GM19193 (cell line): ENCODE measurements around the gene HACD2.

Experiments
- POLR2A ChIP-seq: IDR thresholded peaks from 4 replicates; pipeline ENCODE4 v1.6.1; 2011; ENCODE audit not compliant: insufficient read depth, insufficient read length; ENCODE audit errors: extremely low read depth

The HACD2 gene

DNA sequence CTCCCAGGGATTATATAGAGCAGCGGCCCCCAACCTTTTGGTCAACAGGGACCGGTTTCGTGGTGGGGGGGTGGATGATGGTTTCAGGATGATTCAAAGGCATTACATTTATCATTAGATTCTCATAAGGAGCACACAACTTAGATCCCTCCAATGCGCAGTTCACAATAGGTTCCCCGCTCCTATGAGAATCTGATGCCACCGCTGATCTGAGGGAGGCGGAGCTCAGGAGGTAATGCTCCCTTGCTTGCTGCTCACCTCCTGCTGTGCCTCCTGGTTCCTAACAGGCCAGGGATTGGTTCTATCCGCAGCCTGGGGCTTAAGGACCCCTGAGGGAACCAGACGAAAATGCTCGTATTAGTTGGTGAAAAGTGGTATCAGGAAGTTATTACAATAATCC lies 1.3 kb upstream of the HACD2 start:
- peak; percentile 17 for TF ChIP-seq POLR2A

DNA sequence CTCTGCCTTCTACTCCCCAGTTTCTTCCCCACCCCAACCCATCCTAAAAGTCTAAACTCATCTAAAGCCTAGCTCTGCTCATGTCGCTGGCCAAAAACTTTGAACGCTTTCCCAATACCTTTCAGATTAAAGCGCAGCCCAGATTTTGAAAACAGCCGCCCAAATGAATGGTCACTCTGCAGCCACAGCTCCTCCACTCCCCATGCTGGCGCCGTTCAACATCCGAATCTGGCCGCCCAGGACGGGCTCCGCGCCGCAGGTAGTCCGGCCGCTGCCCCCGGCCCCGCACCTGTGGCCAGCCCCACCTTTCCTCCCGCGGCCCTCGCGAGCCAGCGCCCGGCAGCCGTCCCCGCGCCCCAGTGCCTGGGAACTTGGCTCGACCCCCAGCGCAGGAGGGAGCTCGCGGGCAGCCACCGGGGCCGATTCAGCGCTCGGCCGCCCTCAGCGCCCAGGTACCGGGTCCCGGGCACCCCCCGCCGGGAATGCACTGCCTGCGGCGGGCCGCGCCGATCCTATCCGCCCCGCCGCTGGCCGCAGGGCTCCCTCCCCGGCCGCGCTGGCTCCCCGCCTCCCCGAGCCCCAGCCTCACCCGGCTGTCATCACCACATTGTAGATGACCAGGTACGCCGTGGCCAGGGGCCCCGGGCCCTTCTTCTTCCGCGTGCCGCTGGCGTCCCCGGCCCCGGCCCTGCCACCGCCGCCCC lies 417 bp downstream of the HACD2 start:
- TF ChIP-seq POLR2A = no peak

DNA sequence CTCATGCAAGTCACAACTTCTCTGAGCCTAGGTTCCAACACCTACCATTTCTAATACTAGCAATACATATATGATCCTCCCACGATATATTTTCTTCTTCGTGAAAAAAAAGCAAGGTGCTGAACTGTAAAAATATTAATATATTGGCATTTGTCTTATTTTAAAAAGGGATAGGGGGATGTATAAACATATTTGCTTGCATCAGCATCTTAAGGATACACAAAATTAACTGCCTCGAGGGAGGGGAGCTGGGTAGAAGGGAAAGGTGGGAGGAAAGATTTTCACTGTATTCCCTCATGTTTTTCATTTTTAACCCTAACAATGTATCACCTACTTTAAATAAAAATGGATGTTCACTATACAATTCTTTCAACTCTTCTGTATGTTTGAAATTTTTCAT lies 1.3 kb downstream of the HACD2 start:
- TF ChIP-seq POLR2A = no peak

DNA sequence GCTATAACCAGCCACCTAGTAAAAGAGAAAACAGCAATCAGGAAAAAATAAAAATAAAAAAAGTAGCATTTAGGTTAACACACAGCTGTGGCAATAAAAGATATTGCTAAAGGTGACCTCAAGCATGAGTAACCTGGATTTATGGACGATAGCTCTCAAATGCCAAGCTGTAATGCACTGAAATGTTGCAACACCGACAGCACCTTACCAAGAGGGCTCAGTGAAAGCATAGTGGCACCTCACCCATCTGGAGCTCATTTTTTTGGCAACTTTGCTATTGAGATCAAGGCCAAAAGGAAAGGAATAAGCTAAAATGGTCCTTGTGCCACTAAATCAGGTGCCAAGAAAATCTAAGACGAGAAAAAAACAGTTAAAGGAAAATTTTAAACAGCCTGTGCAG lies 2.5 kb downstream of the HACD2 start:
- TF ChIP-seq POLR2A = no peak

DNA sequence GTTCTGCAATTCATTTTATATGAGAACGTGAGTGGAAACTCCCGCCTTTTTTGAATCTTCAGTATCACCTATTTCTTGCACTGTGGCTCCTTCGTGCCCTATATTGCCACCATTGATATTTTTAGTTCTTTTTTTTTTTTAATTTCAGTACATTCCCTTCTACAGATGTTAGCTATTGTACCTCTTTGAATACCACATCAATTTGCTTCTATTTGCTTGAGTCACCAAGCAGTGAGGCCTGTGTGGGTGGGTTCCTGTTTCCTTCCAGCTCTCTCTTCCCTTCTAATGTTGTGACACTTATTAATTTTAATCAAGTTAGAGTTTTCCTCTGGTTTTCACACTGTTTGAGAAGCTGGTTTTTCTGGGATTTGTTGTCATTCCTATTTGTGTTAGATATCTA lies 8.7 kb downstream of the HACD2 start:
- no peak for TF ChIP-seq POLR2A

DNA sequence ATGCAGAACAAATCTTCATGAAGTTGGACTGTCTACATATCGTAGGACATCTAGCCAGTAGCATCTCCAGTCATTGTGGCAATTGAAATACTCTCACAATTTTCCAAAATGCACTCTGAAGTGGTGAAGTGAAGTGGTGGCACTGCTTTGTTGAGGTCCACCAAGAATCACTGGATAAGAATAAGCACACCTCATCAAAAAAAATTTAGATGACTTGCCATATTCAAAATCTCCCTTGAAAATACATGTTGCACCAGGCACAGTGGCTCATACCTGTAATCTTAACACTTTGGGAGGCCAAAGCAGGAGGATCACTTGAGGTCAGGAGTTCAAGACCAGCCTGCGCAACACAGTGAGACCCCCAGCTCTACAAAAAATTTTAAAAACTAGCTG lies 12.9 kb downstream of the HACD2 start:
- no peak for TF ChIP-seq POLR2A

DNA sequence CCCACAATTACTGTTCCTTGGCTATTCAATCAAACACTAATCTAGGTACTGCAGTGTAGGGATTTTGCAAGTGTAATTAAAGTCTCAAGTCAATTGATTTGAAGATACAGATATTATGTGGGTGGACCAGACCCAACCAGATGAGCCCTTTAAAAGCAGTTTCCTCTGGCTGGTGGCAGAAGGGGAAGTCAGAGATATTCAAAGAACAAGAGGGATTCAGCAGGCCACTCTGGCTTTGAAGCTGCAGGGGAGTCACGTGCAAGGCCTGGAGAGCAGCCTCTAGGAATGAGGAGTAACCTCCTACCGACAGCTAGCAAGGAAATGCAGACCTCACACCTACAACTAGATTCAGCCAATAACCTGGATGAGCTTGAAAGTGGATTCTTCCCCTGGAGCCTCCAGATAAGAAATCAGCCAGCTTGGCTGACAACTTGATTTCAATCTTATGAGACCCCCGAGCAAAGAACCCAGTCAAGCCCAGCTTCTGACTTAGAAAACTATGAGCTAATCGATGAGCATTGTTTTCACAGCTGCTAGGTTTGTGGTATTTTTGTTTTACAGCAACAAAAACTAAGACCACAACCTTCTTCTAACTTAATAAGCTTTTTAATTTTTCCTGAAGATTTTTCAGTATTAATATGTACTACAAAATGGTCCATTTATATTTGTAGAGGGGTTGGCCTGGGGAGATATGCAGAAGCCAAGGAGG lies 13.4 kb downstream of the HACD2 start:
- no peak for TF ChIP-seq POLR2A

DNA sequence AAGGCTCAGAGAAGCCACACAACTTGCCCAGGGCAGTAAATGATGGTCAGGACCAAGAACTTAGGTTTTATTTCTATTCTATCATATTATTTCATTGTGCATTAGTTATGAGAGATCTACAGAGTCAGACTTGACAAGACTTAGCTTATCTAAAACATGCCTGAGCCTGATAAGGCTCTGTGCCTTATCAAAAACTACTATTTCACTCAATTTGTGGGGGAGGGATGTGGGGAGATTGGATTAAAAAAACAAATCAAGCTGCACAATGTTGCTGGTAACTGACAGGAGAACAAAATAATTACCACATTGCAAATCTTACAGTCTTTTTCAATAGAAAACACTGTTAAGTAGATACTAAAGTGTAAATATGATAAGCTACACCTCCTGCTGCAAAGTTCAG lies 16.0 kb downstream of the HACD2 start:
- TF ChIP-seq POLR2A = no peak

DNA sequence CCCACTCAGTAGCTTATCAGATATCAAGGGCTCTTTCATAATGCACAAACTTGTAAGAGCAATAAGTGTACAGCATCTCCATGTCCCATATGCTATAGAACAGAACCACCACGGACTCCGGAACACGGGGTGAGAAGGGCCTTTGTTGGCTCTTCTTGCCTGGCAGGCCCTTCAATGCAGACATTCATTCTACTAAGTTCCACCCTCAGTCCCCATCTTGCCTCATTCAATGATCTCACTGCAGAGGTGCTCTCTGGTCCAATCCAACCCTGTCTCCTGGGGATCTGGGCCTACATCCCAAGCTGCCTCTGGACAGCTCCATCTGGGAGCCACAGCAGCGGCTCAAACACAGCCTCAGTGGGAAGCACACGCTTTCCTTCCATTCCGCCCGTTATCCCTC lies 16.8 kb downstream of the HACD2 start:
- no peak for TF ChIP-seq POLR2A

DNA sequence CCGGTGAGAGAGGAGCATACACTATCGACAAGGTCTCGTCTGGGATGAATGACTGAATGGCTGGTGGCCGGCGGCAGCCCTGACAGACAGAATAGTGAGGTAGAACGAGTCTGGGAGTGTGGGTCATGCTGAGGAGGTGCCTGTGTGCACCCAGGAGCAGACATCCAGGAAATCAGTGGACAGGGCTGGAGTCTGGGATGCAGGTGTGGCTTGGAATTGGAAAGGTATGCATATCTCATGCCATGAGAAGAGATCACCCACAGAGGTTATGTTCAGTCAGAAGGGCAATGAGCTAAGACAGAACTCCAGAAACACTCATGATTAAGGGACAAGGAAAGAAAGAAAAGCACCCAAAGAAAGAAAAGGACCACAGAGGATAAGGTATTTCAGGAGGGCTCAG lies 20.8 kb downstream of the HACD2 start:
- TF ChIP-seq POLR2A = no peak

DNA sequence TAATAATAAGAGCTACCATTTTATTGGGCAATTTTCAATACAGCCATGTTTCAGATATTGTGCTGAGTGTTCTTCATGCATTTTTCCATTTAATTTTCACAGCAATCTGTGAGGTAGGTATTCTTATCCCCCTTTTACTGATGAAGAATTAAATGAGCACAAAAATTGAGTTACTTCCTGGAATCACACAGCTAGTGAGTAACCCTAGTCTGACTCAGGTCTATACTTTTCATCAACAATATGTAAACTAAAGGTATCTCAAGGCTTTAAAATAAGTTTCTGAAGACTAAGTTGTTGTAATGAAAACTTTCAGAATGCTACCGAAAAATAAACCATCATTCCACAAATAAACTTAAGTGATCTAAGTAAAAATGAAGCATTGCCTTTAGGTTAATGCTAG lies 22.3 kb downstream of the HACD2 start:
- no peak for TF ChIP-seq POLR2A

DNA sequence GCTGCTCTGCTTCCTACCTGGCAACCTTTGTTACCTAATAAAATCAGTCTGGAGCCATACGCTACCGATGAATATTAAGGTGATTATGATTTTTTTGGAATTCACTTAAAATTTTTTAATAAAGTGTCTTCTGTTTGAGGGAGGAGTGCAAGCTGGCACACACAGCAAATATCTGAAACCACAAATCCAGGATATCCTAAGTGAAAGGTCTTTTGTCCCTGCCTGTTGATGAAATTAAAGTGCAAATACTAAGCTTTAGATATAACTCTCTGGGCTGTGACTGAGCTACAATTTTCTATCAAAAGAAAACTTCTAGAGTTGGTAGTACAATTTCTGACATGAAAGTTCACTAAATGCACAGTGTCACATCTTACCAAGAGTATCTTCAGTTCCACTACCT lies 23.7 kb downstream of the HACD2 start:
- no peak for TF ChIP-seq POLR2A

DNA sequence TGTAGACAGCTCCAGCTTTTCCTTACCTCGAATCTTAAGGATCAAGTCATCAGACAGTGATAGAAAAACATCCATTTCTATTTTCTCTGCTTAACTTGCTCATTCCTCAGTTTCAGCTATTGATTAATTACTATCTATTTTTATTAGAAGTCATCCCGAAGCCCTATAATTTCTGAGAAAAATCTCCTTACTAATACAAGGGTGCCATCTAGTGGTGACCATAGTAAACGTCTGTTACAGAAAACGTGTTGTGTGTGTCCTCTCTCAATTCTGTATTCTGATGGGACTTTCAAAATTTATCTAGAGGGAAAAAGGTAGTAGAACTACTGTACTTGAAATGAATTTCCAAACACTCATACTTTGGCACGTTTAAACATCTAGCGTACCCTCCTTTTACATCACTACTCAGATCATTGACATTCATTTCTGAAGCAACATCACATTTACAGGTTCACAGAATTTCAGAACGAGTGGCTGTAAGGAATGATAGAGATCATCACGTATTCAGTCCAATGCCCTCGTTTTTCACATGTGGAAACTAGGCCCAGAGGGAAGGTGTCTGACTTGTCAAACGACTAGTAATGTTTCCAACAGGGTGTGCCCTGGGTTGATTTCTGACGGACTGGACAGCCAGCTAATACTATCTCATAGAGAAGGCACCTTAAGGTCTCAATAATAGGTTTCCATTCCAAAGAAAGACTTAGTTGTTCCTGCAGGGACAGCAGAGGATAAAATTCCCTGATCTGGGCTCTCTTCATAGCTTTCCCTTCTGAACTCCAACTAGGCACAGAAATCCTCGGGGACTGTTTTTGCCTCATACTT lies 25.6 kb downstream of the HACD2 start:
- no peak for TF ChIP-seq POLR2A

DNA sequence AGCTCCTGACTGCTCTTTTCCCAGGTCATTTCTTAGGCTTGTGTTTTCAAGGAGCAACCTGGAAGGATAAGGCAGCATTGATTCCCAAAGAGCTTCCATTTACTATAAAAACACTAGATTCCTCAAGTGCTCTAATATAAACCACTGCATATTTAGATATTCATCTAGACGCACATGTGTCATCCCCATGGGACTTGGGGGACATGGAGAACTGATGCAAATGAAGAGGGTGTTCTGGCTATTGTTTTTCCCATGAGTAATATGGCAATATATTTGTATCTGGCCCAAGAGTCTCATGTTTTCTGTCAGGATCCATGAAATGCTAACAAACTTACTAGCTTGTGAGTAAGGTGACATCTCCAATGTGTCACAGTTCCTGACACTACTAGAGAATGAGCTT lies 31.3 kb downstream of the HACD2 start:
- TF ChIP-seq POLR2A = no peak

DNA sequence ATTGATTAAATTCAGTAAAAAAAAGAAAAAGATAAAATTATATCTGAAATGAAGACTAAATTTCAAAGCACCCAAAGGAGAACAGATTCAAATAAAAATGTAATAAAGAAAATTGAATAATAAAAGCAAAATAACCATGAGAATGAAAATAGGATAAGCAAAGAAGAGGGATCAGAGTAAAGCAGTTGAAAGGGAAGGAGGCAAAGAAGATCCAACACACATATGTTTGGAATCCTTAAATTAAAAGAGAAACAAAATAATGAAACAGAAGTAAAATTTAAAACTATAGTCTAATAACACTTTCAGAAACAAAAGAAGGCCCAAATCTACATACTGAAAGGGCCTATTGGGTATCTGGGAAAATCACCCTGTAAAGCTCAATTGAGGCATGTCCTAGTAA lies 32.1 kb downstream of the HACD2 start:
- TF ChIP-seq POLR2A = no peak
